Activated CD4-positive, alpha-beta memory T cell treated with anti-CD3 and anti-CD28 coated beads for 36 hours (primary cell): ENCODE results near the gene CYP2F1. TPM values are rescaled to one million over a fixed set of nuclear protein-coding genes. Genes with fewer than 3 reads are reported as not detected.

Source experiments
- CTCF ChIA-PET: fragments of 350-600 bp; sonication (Branson Sonifier 250); formaldehyde crosslinking; loops from one replicate; lab custom pipeline; 2021; ENCODE audit warnings: antibody characterized with exemption, inconsistent platforms; lab: Charles Lee
- POLR2A ChIA-PET: fragments of 350-600 bp; sonication (Branson Sonifier 250); formaldehyde crosslinking; loops from one replicate; lab custom pipeline; 2021; ENCODE audit warnings: antibody characterized with exemption; lab: Charles Lee
- DNase-seq: peaks from one replicate; pipeline ENCODE4 v3.0.0-alpha.2; 2020
- H3K27ac Mint-ChIP-seq: one replicate; pipeline ENCODE4 v1.8.0; 2021; ENCODE audit warnings: mixed read lengths
- H3K27me3 Mint-ChIP-seq: one replicate; pipeline ENCODE4 v1.8.0; 2021; ENCODE audit warnings: mixed read lengths
- H3K36me3 Mint-ChIP-seq: one replicate; pipeline ENCODE4 v1.8.0; 2021; ENCODE audit warnings: mixed read lengths
- H3K4me1 Mint-ChIP-seq: one replicate; pipeline ENCODE4 v1.8.0; 2021; ENCODE audit warnings: low read depth, mixed read lengths
- H3K4me3 Mint-ChIP-seq: one replicate; pipeline ENCODE4 v1.8.0; 2021; ENCODE audit warnings: mild to moderate bottlenecking, mixed read lengths
- H3K9me3 Mint-ChIP-seq: one replicate; pipeline ENCODE4 v1.8.0; 2021; ENCODE audit warnings: mixed read lengths
- intact Hi-C: fragments of 100-400 bp; cut with micrococcal nuclease; formaldehyde crosslinking; loops from one replicate; pipeline ENCODE4 v1.15.1; 2023
- total RNA-seq, 2 experiments: library from RNA; stranded (reverse); gene quantifications; one replicate each; pipeline ENCODE4 v1.2.3, GENCODE V29; 2021

CYP2F1 gene
- total RNA-seq, 2 experiments from 2014 or later: not detected

- Mint-ChIP-seq H3K4me1 (no peaks in the 10 kb centered on the region), H3K27ac (no peak overlapping the region), H3K36me3 (no peaks in the 10 kb centered on the region), H3K27me3 (no peaks in the 10 kb centered on the region), H3K4me3 (no peak overlapping the region), H3K9me3 (no peaks in the 10 kb centered on the region)
- intact Hi-C loops: no loop called here
- no peak for DNase-seq
- ChIA-PET CTCF (no interaction called here), POLR2A (no interaction called here)
Observed at GRCh38 chr19:41161903-41162302, 47.7 kb downstream of the CYP2F1 start.

GRCh38 chr19:41166944-41167804, 52.9 kb downstream of the CYP2F1 start:
- ChIA-PET POLR2A (no interaction called here), CTCF (interaction anchor here (0.6 kb wide), 1 partner anchor 586 kb away, joined by 4 read pairs; no protein-coding TSS in a partner anchor)
- no peak overlapping the region for H3K27ac Mint-ChIP-seq
- H3K9me3 Mint-ChIP-seq: no peaks in the 10 kb centered on the region
- no peaks in the 10 kb centered on the region for H3K36me3 Mint-ChIP-seq
- no peak for DNase-seq
- H3K27me3 Mint-ChIP-seq: no peaks in the 10 kb centered on the region
- no peaks in the 10 kb centered on the region for H3K4me1 Mint-ChIP-seq
- intact Hi-C loops: no loop called here
- H3K4me3 Mint-ChIP-seq: no peak overlapping the region

DNA sequence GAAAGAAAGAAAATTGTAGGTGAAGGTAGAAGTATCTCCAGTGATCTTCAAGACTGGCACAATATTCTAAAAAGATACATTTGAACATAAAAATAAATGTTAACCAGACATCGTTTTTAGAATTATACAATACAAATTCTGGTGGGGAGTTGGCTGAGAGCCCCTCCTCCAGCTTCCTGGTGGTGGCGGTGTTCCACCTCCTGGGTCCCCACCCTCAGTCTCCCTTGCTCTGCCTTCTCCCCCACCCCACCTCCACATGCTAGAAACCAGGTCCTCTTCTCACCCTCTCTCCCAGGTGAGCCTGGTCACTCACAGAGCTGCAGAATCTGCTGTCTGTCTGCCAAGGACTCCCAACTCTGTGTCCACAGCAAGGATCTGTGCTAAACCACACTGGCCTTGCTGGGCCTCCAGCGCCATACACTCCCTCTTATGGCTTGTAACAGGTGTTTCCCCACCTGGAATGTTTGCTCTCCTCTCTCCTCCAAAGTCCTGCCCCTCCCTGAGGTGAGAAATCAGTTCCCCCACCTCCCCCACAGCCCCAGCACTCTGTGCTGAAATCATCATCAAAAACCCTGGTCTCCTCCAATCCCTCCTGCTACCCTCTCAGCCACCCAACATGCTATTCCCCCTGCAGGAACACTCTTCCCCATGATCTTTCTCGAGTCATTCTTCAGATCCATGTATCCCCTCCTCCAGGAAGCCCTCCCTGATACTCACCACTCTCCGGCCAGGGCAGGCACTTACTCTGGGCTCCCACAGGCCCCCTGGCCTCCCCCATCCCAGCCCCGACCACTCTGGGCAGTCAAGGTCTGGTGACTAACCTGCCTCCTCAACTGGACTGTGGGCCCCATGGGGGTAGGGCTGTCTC, 58.3 kb downstream of the CYP2F1 start:
- Mint-ChIP-seq H3K4me1 (peaks cover 11% of the 10 kb centered on the region), H3K27ac (no peak overlapping the region), H3K4me3 (no peak overlapping the region), H3K27me3 (no peaks in the 10 kb centered on the region), H3K36me3 (no peaks in the 10 kb centered on the region), H3K9me3 (no peaks in the 10 kb centered on the region)
- ChIA-PET POLR2A (no interaction called here), CTCF (no interaction called here)
- no peak for DNase-seq
- intact Hi-C loops: no loop called here

GRCh38 chr19:41174297-41174928, 60.2 kb downstream of the CYP2F1 start:
- ChIA-PET CTCF (no interaction called here), POLR2A (no interaction called here)
- H3K4me3 Mint-ChIP-seq: no peak overlapping the region
- DNase-seq: no peak
- peaks cover 11% of the 10 kb centered on the region for H3K4me1 Mint-ChIP-seq
- H3K36me3 Mint-ChIP-seq: no peaks in the 10 kb centered on the region
- intact Hi-C loops: no loop called here
- no peaks in the 10 kb centered on the region for H3K27me3 Mint-ChIP-seq
- H3K9me3 Mint-ChIP-seq: no peaks in the 10 kb centered on the region
- H3K27ac Mint-ChIP-seq: no peak overlapping the region

DNA sequence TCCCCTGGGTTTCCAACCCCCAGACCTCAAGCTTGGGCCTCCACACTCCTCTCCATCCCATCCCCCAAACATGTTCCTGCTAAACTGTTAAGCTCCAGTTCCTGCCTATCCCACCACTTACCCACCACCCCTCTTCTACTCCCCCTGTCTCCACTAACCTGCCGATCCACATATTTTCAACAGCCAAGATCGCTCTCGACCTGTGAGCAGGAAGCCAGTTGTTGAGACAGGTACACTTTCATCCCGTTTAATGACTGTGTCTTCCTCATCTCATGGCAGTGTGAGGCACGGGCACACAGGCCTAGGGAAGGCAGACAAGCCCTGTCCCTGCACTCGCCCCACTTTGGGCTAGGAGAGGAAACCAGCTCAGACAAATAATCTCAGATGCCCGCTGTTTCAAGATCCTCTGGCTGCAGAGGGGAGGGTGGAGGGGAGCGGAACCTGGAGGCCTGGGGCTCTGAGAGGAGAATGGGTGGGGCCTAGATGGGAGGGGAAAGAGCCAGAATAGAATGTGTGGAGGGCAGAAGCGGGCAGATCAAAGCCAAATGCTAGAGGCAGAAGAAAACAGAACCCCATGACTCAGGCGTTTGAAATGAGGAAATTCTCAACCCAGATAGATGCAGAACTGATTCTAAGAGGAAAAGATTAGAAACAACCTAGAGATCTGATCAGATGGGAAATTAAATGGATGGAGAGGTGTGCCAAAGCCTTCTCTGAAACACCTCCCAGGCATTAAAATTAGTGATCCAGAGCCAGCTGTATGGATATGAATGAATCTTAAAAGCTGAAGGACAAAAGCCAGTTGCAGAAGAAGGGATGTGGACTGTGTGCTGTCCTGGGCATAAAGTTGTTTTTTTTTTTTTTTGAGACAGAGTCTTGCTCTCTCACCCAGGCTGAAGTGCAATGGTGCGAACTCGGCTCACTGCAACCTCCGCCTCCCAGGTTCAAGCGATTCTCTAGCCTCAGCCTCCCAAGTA, 61.9 kb downstream of the CYP2F1 start:
- Mint-ChIP-seq H3K4me3 (no peak overlapping the region), H3K27me3 (no peaks in the 10 kb centered on the region), H3K27ac (peak overlapping the region; percentile 2), H3K4me1 (peaks cover 11% of the 10 kb centered on the region), H3K9me3 (no peaks in the 10 kb centered on the region), H3K36me3 (no peaks in the 10 kb centered on the region)
- DNase-seq: peak; percentile 53
- CTCF ChIA-PET: no interaction called here
- POLR2A ChIA-PET: no interaction called here
- intact Hi-C loops: no loop called here

Other genes starting within 250 kb of the CYP2F1 start
- gene CYP2A7, start 232.2 kb upstream of the CYP2F1 start, total RNA-seq: not detected
- gene CYP2B6, start 123.2 kb upstream of the CYP2F1 start, total RNA-seq: not detected
- not detected for gene CYP2A13, start 26.0 kb upstream of the CYP2F1 start, total RNA-seq
- gene CYP2S1, start 78.8 kb downstream of the CYP2F1 start, total RNA-seq: under 1 TPM; 0.75 to 0.76 TPM
- under 1 TPM; 0.17 to 0.31 TPM for gene AXL, start 104.8 kb downstream of the CYP2F1 start, total RNA-seq
- gene HNRNPUL1, start 149.9 kb downstream of the CYP2F1 start, total RNA-seq: 100 to 1,000 TPM; 290 to 295 TPM
- gene CCDC97, start 195.7 kb downstream of the CYP2F1 start, total RNA-seq: 10 to 100 TPM; 20.5 to 23.4 TPM
- 100 to 1,000 TPM; 108 to 110 TPM for gene TGFB1, start 239.5 kb downstream of the CYP2F1 start, total RNA-seq
- gene B9D2, start 249.7 kb downstream of the CYP2F1 start, total RNA-seq: 1 to 10 TPM; 4.7 to 5.1 TPM